Neuronal stem cell (in vitro differentiated cells): ENCODE measurements around the gene LYPD3.

Experiments used
- DNase-seq: peaks from one replicate; pipeline ENCODE4 v3.0.0-alpha.2; 2013; ENCODE audit warnings: low spot score
- H2AFZ ChIP-seq: one replicate; pipeline ENCODE4 v1.6.1; 2013; ENCODE audit warnings: mild to moderate bottlenecking, low read length, inconsistent platforms
- H2AK5ac ChIP-seq: 2 replicates; pipeline ENCODE4 v1.6.1; 2013; ENCODE audit warnings: low read depth, mild to moderate bottlenecking, inconsistent platforms, low read length, moderate library complexity, mixed read lengths
- H2BK120ac ChIP-seq: 2 replicates; pipeline ENCODE4 v1.6.1; 2013; ENCODE audit warnings: low read depth, mild to moderate bottlenecking, inconsistent platforms, low read length, moderate library complexity, mixed read lengths
- H2BK12ac ChIP-seq: one replicate; pipeline ENCODE4 v1.6.1; 2013; ENCODE audit warnings: low read length, inconsistent platforms
- H2BK15ac ChIP-seq: 2 replicates; pipeline ENCODE4 v1.6.1; 2013; ENCODE audit warnings: mild to moderate bottlenecking, low read length, inconsistent platforms, mixed read lengths
- H2BK5ac ChIP-seq: one replicate; pipeline ENCODE4 v1.6.1; 2013; ENCODE audit warnings: inconsistent platforms, mild to moderate bottlenecking, low read length, moderate library complexity
- H3K14ac ChIP-seq: one replicate; pipeline ENCODE4 v1.6.1; 2013; ENCODE audit warnings: low read length, inconsistent platforms
- H3K18ac ChIP-seq: 2 replicates; pipeline ENCODE4 v1.6.1; 2013; ENCODE audit warnings: low read length, inconsistent platforms
- H3K23ac ChIP-seq: 2 replicates; pipeline ENCODE4 v1.6.1; 2013; ENCODE audit warnings: low read depth, mild to moderate bottlenecking, mixed read lengths, low read length, inconsistent platforms; ENCODE audit not compliant: poor library complexity
- H3K27ac ChIP-seq: replicated peaks from 3 replicates; pipeline ENCODE4 v1.5.1; 2013; ENCODE audit warnings: low read length, inconsistent platforms
- H3K27me3 ChIP-seq, 3 experiments: 2 replicates each; pipeline ENCODE4 v1.6.1; 2013; ENCODE audit warnings: low read length in 3 of 3, mild to moderate bottlenecking in 2 of 3, inconsistent platforms in 1 of 3, low read depth in 1 of 3, mixed read lengths in 1 of 3, moderate library complexity in 1 of 3; ENCODE audit not compliant: control insufficient read depth in 3 of 3, insufficient read depth in 3 of 3
- H3K36me3 ChIP-seq, 2 donors: replicated peaks in 1 of 2; 2 replicates each; pipeline ENCODE4 v1.6.1; 2013; ENCODE audit warnings: low read length in 2 of 2; ENCODE audit not compliant: control insufficient read depth in 2 of 2, insufficient read depth in 2 of 2
- H3K4ac ChIP-seq: 2 replicates; pipeline ENCODE4 v1.6.1; 2013; ENCODE audit warnings: inconsistent platforms, mild to moderate bottlenecking, low read length, moderate library complexity
- H3K4me1 ChIP-seq, 2 donors: 1 replicate in 1 of 2; 2 replicates in 1 of 2; pipeline ENCODE4 v1.6.1; 2013; ENCODE audit warnings: low read length in 2 of 2, low read depth in 1 of 2; ENCODE audit not compliant: control insufficient read depth in 2 of 2, insufficient read depth in 1 of 2
- H3K4me2 ChIP-seq: one replicate; pipeline ENCODE4 v1.6.1; 2013; ENCODE audit warnings: mild to moderate bottlenecking, low read length, inconsistent platforms; ENCODE audit not compliant: insufficient read depth, poor library complexity, severe bottlenecking
- H3K4me3 ChIP-seq, 2 donors: 2 replicates each; pipeline ENCODE4 v1.5.1; 2013; ENCODE audit warnings: low read length in 2 of 2, mild to moderate bottlenecking in 2 of 2, inconsistent platforms in 1 of 2, moderate library complexity in 1 of 2
- H3K79me1 ChIP-seq: one replicate; pipeline ENCODE4 v1.6.1; 2013; ENCODE audit warnings: low read depth, mild to moderate bottlenecking, inconsistent platforms, low read length, moderate library complexity
- H3K9ac ChIP-seq: one replicate; pipeline ENCODE4 v1.6.1; 2013; ENCODE audit warnings: mild to moderate bottlenecking, low read depth, low read length, inconsistent platforms; ENCODE audit not compliant: poor library complexity
- H3K9me3 ChIP-seq, 2 donors: replicated peaks in 1 of 2; 2 replicates each; pipeline versions ENCODE3 to v1.6.1; 2013; ENCODE audit warnings: low read length in 2 of 2, mild to moderate bottlenecking in 2 of 2, inconsistent platforms in 1 of 2, low read depth in 1 of 2, mixed read lengths in 1 of 2, moderate library complexity in 1 of 2; ENCODE audit not compliant: control insufficient read depth in 2 of 2, insufficient read depth in 1 of 2
- H4K8ac ChIP-seq: one replicate; pipeline ENCODE4 v1.6.1; 2013; ENCODE audit warnings: low read depth, mild to moderate bottlenecking, inconsistent platforms, low read length, moderate library complexity
- H4K91ac ChIP-seq: one replicate; pipeline ENCODE4 v1.6.1; 2013; ENCODE audit warnings: low read length, low read depth, mild to moderate bottlenecking, inconsistent platforms; ENCODE audit not compliant: poor library complexity
- WGBS, 2 donors: extraction: QIAGEN DNeasy Blood & Tissue Kit; methylation state at CpG; one replicate each; pipeline ENCODE4 v1.1.7; 2013; ENCODE audit warnings: missing lambda C conversion rate in 2 of 2, mixed read lengths in 1 of 2; ENCODE audit not compliant: insufficient read length in 2 of 2, insufficient replicate concordance in 1 of 2; ENCODE audit errors: extremely low coverage in 2 of 2; 5-methylcytosine and 5-hydroxymethylcytosine counted together

Gene LYPD3

DNA sequence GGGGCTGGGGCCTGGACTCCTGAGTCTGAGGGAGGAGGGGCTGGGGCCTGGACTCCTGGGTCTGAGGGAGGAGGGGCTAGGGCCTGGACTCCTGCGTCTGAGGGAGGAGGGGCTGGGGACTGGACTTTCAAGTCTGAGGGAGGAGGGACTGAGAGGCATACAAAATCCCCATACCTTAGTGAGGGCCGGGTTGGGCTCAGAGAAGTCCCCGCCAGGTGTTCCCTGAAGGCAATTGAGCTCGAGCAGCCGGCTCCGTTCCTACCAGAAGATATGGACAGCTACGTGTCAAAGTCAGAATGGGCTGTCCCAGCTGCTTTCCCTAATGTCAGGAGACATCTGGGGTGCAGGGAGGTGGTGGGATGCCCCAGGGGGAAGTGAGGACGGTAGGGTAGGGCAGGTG lies 29.7 kb upstream of the LYPD3 start:
- WGBS, 2 donors: no CpG with 5 or more reads among the region's 8 CpGs
- H3K4me3 ChIP-seq: no peak overlapping the region
- H3K79me1 ChIP-seq: no peaks in the 10 kb centered on the region

GRCh38 chr19:43490759-43491158 lies 25.4 kb upstream of the LYPD3 start:
- Histone ChIP-seq H2BK5ac (no peak overlapping the region), H3K4me2 (no peak overlapping the region), H3K27me3 (no peaks in the 10 kb centered on the region), H3K4ac (no peak overlapping the region), H3K79me1 (no peaks in the 10 kb centered on the region), H2AK5ac (no peak overlapping the region), H2BK12ac (no peak overlapping the region), H2BK120ac (no peak overlapping the region), H3K18ac (no peak overlapping the region), H3K27ac (no peak overlapping the region), H3K14ac (no peak overlapping the region), H3K4me3 (no peak overlapping the region), H3K9me3 (no peaks in the 10 kb centered on the region), H3K23ac (no peak overlapping the region), H2AFZ (no peak overlapping the region), H3K9ac (no peak overlapping the region), H4K91ac (no peak overlapping the region), H2BK15ac (no peak overlapping the region), H3K4me1 (peaks cover 0 to 2% of the 10 kb centered on the region in 2 donors), H4K8ac (no peak overlapping the region), H3K36me3 (peaks cover 4 to 20% of the 10 kb centered on the region in 2 donors)
- DNase-seq: no peak
- no CpG with 5 or more reads among the region's 5 CpGs for WGBS, 2 donors

More for the DNA sequence above, 29.7 kb upstream of the LYPD3 start:
- Histone ChIP-seq H3K4me2 (no peak overlapping the region), H2BK120ac (no peak overlapping the region), H3K9ac (no peak overlapping the region), H3K4me1 (no peaks in the 10 kb centered on the region), H4K91ac (no peak overlapping the region), H3K36me3 (peaks cover 7 to 31% of the 10 kb centered on the region in 2 donors), H2AFZ (no peak overlapping the region), H2BK15ac (no peak overlapping the region), H3K27me3 (no peaks in the 10 kb centered on the region), H3K14ac (no peak overlapping the region), H4K8ac (no peak overlapping the region), H3K23ac (no peak overlapping the region), H2BK12ac (no peak overlapping the region), H2AK5ac (no peak overlapping the region), H3K18ac (no peak overlapping the region), H3K9me3 (no peaks in the 10 kb centered on the region), H2BK5ac (no peak overlapping the region), H3K4ac (no peak overlapping the region), H3K27ac (no peak overlapping the region)
- DNase-seq: no peak

DNA sequence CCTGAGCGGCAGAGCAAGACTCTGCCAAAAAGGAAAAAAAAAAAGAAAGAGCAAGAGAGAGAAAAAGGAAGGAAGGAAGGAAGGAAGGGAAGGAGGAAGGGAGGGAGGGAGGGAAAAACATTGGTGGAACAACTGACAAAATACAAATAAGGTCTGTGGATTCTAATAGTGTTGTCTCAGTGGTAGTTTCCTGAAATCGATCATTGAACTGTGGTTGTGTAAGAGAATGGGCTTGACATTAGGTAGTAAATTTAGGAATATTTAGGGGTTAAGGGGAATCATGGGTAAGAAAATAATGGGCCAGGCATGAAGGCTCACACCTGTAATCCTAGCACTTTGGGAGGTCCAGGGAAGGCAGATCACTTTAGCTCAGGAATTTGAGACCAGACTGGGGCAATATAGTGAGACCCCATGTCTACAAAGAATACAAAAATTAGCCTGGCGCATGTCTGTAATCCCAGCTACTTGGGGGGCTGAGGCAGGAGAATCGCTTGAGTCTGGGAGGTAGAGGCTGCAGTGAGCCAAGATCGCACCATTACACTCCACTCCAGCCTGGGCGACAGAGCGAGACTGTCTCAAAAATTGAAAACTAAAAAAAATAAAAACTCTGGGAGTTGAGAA lies 24.7 kb upstream of the LYPD3 start:
- Histone ChIP-seq H2BK5ac (no peak overlapping the region), H2BK12ac (no peak overlapping the region)
- WGBS, 2 donors: no CpG with 5 or more reads among the region's 7 CpGs

GRCh38 chr19:43489310-43489709 lies 23.9 kb upstream of the LYPD3 start:
- H3K9me3 ChIP-seq: no peaks in the 10 kb centered on the region
- no peak overlapping the region for H3K14ac ChIP-seq
- H2BK12ac ChIP-seq: no peak overlapping the region
- no peak overlapping the region for H2BK15ac ChIP-seq
- H3K36me3 ChIP-seq: peaks cover 0 to 8% of the 10 kb centered on the region in 2 donors
- no peak overlapping the region for H2BK5ac ChIP-seq
- no peak overlapping the region for H2BK120ac ChIP-seq
- H3K4me1 ChIP-seq: peaks cover 0 to 2% of the 10 kb centered on the region in 2 donors
- H3K18ac ChIP-seq: no peak overlapping the region
- no peak overlapping the region for H4K91ac ChIP-seq
- H3K4me3 ChIP-seq: no peak overlapping the region
- H3K9ac ChIP-seq: no peak overlapping the region
- no peak for DNase-seq
- no peaks in the 10 kb centered on the region for H3K27me3 ChIP-seq
- H3K4ac ChIP-seq: no peak overlapping the region
- no peak overlapping the region for H3K4me2 ChIP-seq
- no peak overlapping the region for H3K23ac ChIP-seq
- H4K8ac ChIP-seq: no peak overlapping the region
- no CpG with 5 or more reads among the region's 5 CpGs for WGBS, 2 donors
- no peak overlapping the region for H2AK5ac ChIP-seq
- no peak overlapping the region for H3K27ac ChIP-seq
- H2AFZ ChIP-seq: no peak overlapping the region
- no peaks in the 10 kb centered on the region for H3K79me1 ChIP-seq

More for the DNA sequence above, 24.7 kb upstream of the LYPD3 start:
- Histone ChIP-seq H3K14ac (no peak overlapping the region), H3K27me3 (no peaks in the 10 kb centered on the region), H3K4ac (no peak overlapping the region), H2AK5ac (no peak overlapping the region), H3K9ac (no peak overlapping the region), H2AFZ (no peak overlapping the region), H3K79me1 (no peaks in the 10 kb centered on the region), H3K18ac (no peak overlapping the region), H4K91ac (no peak overlapping the region), H3K36me3 (peaks cover 2 to 14% of the 10 kb centered on the region in 2 donors), H3K4me1 (peaks cover 0 to 2% of the 10 kb centered on the region in 2 donors), H3K4me3 (no peak overlapping the region), H2BK120ac (no peak overlapping the region), H4K8ac (no peak overlapping the region), H3K23ac (no peak overlapping the region), H3K4me2 (no peak overlapping the region), H3K27ac (no peak overlapping the region), H3K9me3 (no peaks in the 10 kb centered on the region), H2BK15ac (no peak overlapping the region)
- DNase-seq: no peak
